ENCODE measurements around the gene NRBF2.

The NRBF2 gene

GRCh38 chr10:63154546-63155387 lies 21.6 kb downstream of the NRBF2 start:
- DNase-seq (ENCODE audit: insufficient read length) (no peak), FAIRE-seq (no peak)
- TF ChIP-seq POLR2A (IDR thresholded peaks at IDR 0.05; ENCODE audit: low read depth, low read length): no peak
- no peak for TF ChIP-seq TAF1 (IDR thresholded peaks at IDR 0.05; ENCODE audit: borderline replicate concordance, low read depth, low read length)
- TF ChIP-seq POLR2AphosphoS5 (IDR thresholded peaks at IDR 0.05; ENCODE audit: low read depth, low read length): no peak

DNA sequence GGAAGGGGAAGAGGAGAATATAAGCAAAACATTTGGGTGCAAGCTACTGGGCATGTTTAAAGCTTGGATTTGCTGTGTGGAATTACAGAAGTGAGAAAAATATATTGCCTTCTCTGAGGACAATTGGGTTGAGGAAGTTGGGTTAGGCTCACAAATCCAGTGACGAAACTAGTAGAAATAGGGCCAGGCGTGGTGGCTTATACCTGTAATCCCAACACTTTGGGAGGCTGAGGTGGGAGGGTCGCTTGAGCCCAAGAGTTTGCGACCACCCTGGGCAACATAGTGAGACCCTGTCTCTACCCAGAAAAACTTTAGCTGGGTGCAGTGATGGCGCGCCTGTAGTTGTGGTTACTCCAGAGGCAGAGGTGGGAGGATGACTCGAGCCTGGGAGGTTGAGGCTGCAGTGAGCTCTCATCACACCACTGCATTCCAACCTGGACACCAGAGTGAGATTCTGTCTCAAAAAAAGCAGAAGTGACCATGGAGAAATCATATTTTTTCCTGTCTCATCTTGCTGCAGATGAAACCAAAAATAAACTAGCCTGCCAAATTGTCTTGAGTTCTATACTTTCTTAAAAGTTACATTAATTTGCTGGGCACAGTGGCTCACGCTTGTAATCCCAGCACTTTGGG lies 22.4 kb downstream of the NRBF2 start:
- FAIRE-seq (no peak), DNase-seq (ENCODE audit: insufficient read length) (no peak)
- no peak for TF ChIP-seq POLR2A (IDR thresholded peaks at IDR 0.05; ENCODE audit: low read depth, low read length)
- no peak for TF ChIP-seq TAF1 (IDR thresholded peaks at IDR 0.05; ENCODE audit: borderline replicate concordance, low read depth, low read length)
- no peak for TF ChIP-seq POLR2AphosphoS5 (IDR thresholded peaks at IDR 0.05; ENCODE audit: low read depth, low read length)

GRCh38 chr10:63156236-63156635 lies 23.1 kb downstream of the NRBF2 start:
- DNase-seq (ENCODE audit: insufficient read length) (no peak), FAIRE-seq (no peak)
- no peak for TF ChIP-seq POLR2A (IDR thresholded peaks at IDR 0.05; ENCODE audit: low read depth, low read length)
- TF ChIP-seq TAF1 (IDR thresholded peaks at IDR 0.05; ENCODE audit: borderline replicate concordance, low read depth, low read length): no peak
- TF ChIP-seq POLR2AphosphoS5 (IDR thresholded peaks at IDR 0.05; ENCODE audit: low read depth, low read length): no peak

DNA sequence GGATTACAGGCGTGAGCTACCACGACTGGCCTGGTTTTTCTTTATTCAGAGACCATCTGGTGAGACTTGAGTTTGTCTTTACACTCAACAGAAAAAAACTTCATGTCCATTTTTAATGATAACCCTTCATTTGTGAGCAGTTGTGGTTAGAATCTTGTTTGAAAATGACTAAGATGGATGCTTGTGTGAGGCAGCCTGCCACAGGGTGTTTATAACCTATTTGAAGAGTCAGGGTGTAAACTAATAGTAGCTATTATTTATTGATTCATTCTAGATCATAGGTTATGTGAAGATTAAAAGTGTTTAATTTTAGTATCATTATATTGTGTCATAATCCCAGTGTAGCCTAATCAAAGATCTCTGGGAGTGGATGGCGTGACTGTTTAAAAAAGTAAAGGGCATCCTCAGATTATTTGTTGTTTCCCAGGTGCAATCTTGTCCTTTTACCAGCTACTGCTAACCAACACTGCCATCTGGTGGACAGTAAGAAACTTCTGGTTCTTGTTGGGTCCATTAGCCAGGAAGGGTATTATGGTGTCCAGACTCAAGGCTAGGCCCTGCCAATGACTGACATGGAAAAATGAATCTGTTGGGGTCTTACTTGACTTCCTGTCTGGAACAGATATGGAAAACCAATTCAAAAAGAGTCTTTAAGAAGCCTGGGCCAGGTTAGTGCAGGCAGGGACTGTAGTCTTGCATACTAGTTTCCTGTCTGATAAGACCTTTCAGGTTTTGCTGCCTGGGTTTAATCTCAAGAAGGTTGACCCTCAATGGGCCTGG lies 24.9 kb downstream of the NRBF2 start:
- no peak for DNase-seq (ENCODE audit: insufficient read length)
- TF ChIP-seq TAF1 (IDR thresholded peaks at IDR 0.05; ENCODE audit: borderline replicate concordance, low read depth, low read length) (no peak), POLR2AphosphoS5 (IDR thresholded peaks at IDR 0.05; ENCODE audit: low read depth, low read length) (no peak), POLR2A (IDR thresholded peaks at IDR 0.05; ENCODE audit: low read depth, low read length) (no peak)
- FAIRE-seq: peak; percentile 93

- no peak for FAIRE-seq
- no peak; the same call in 1 of the 2 replicates for TF ChIP-seq POLR2AphosphoS5 (IDR thresholded peaks at IDR 0.05; ENCODE audit: low read depth, low read length)
- no peak; the same call in 1 of the 2 replicates for TF ChIP-seq POLR2A (IDR thresholded peaks at IDR 0.05; ENCODE audit: low read depth, low read length)
- TF ChIP-seq TAF1 (IDR thresholded peaks at IDR 0.05; ENCODE audit: borderline replicate concordance, low read depth, low read length): no peak
Observed at GRCh38 chr10:63161592-63161991, 28.5 kb downstream of the NRBF2 start.

DNA sequence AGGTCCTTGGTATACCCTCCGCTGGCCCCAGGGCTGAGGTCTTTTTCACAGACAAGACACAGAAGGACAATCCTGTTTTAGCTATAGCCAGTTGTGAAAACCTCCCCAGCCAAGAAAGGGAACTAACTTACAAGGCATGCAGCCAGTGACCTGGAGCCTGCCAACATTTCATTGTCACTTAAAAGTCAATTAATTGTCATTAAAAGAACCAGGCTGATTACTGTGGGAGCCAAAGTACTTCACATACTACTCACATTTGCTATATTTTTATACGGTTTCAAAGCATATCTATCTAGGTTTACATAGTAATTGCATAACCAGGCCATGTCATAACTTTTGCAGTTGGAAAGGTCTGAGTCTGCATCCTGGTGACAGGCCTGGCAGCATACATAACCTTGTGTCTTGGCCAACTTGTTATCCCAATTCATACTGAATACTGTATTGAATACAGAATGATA lies 31.1 kb downstream of the NRBF2 start:
- FAIRE-seq (no peak), DNase-seq (ENCODE audit: insufficient read length) (no peak)
- TF ChIP-seq POLR2AphosphoS5 (IDR thresholded peaks at IDR 0.05; ENCODE audit: low read depth, low read length): no peak
- no peak for TF ChIP-seq TAF1 (IDR thresholded peaks at IDR 0.05; ENCODE audit: borderline replicate concordance, low read depth, low read length)
- no peak for TF ChIP-seq POLR2A (IDR thresholded peaks at IDR 0.05; ENCODE audit: low read depth, low read length)

More at GRCh38 chr10:63161592-63161991, 28.5 kb downstream of the NRBF2 start:
- DNase-seq (ENCODE audit: insufficient read length): no peak

GRCh38 chr10:63165249-63165648 lies 32.1 kb downstream of the NRBF2 start:
- FAIRE-seq (no peak), DNase-seq (ENCODE audit: insufficient read length) (no peak)
- TF ChIP-seq TAF1 (IDR thresholded peaks at IDR 0.05; ENCODE audit: borderline replicate concordance, low read depth, low read length): no peak
- TF ChIP-seq POLR2AphosphoS5 (IDR thresholded peaks at IDR 0.05; ENCODE audit: low read depth, low read length): no peak
- no peak for TF ChIP-seq POLR2A (IDR thresholded peaks at IDR 0.05; ENCODE audit: low read depth, low read length)

- DNase-seq (ENCODE audit: insufficient read length) (no peak), FAIRE-seq (peak; percentile 30)
- TF ChIP-seq TAF1 (IDR thresholded peaks at IDR 0.05; ENCODE audit: borderline replicate concordance, low read depth, low read length) (no peak), POLR2AphosphoS5 (IDR thresholded peaks at IDR 0.05; ENCODE audit: low read depth, low read length) (peak; percentile 26; the same call in 1 of the 2 replicates), POLR2A (IDR thresholded peaks at IDR 0.05; ENCODE audit: low read depth, low read length) (no peak)
Observed at GRCh38 chr10:63166742-63167258, 33.7 kb downstream of the NRBF2 start.

DNA sequence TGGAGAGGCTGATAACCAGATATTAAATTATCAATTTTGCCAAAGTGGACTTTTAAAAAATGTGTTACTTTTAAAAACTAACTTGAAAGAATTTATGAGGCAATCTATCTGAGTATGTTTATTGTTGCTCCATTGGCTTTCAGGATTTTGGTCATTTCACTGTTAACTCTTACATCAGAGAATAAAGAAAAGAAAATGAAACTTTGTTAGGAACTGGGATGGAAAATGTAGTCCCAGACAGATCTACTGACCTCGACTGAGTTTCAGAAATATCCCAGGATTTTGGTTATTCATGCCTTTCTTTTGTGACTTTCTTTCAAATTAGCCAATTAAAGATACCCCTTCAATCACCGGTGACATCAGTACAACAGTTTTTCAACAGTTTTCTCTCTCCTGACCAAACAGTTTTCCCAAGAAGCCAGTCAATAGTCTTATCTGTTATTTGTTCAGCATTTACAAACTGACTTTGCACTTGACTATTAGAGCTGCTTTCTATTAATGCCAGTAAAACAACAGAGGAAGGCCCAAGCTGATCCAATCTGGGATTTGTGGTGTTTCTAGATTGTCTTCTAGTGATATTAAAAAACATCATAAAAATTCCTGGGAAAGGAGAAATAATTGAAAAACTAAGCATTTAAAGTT lies 35.8 kb downstream of the NRBF2 start:
- DNase-seq (ENCODE audit: insufficient read length) (no peak), FAIRE-seq (no peak)
- TF ChIP-seq POLR2A (IDR thresholded peaks at IDR 0.05; ENCODE audit: low read depth, low read length): no peak
- no peak for TF ChIP-seq POLR2AphosphoS5 (IDR thresholded peaks at IDR 0.05; ENCODE audit: low read depth, low read length)
- TF ChIP-seq TAF1 (IDR thresholded peaks at IDR 0.05; ENCODE audit: borderline replicate concordance, low read depth, low read length): no peak

DNA sequence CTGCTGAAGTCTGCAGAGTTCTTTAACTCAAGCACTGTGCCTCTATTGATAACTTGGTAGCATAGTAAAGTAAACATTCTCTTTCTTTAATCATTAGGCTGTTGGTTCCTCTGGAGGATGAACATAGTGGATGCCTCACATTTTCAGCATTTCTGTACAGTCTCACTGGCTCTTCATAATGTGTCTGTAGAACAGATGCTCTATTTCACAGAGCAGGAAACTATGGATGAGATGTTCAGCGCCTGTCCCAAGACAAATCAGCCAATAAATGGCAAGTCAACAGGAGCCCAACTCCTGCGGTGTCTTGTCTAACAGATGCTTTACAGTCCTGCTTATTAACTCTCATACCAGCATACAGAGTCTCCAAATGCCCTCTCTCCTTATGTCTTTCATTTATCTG lies 36.5 kb downstream of the NRBF2 start:
- no peak for DNase-seq (ENCODE audit: insufficient read length)
- no peak for FAIRE-seq
- TF ChIP-seq POLR2A (IDR thresholded peaks at IDR 0.05; ENCODE audit: low read depth, low read length) (no peak), POLR2AphosphoS5 (IDR thresholded peaks at IDR 0.05; ENCODE audit: low read depth, low read length) (no peak), TAF1 (IDR thresholded peaks at IDR 0.05; ENCODE audit: borderline replicate concordance, low read depth, low read length) (no peak)
